Progenitor cell of endocrine pancreas (in vitro differentiated cells): ENCODE measurements around the gene DHRS7C. TPM values are rescaled to one million over a fixed set of nuclear protein-coding genes. Genes with fewer than 3 reads are reported as not detected.

Experiments used
- DNase-seq: peaks from one replicate; pipeline ENCODE4 v3.0.0; 2021; ENCODE audit warnings: low spot score; ENCODE audit not compliant: unreplicated experiment
- H3K27ac Mint-ChIP-seq: 2 replicates; pipeline ENCODE4 v1.8.0; 2021; ENCODE audit warnings: mild to moderate bottlenecking, moderate library complexity, mixed read lengths
- H3K27me3 Mint-ChIP-seq: 2 replicates; pipeline ENCODE4 v1.8.0; 2021; ENCODE audit warnings: mixed read lengths
- H3K36me3 Mint-ChIP-seq: 2 replicates; pipeline ENCODE4 v1.8.0; 2022; ENCODE audit warnings: mixed read lengths; ENCODE audit not compliant: insufficient read depth
- H3K4me1 Mint-ChIP-seq: 2 replicates; pipeline ENCODE4 v1.8.0; 2021; ENCODE audit warnings: low read depth, mixed read lengths
- H3K4me3 Mint-ChIP-seq: 2 replicates; pipeline ENCODE4 v1.8.0; 2021; ENCODE audit warnings: low read depth, mild to moderate bottlenecking, moderate library complexity, mixed read lengths
- H3K9me3 Mint-ChIP-seq: 2 replicates; pipeline ENCODE4 v1.8.0; 2021; ENCODE audit warnings: low read depth, mixed read lengths
- total RNA-seq: library from RNA; stranded (reverse); gene quantifications from 2 replicates; pipeline ENCODE4 v1.2.1, GENCODE V29; 2021
- TF ChIP-seq, protein P1 (sequence below): fragments of 200-600 bp; sonication (generic); IDR thresholded peaks from one replicate; pipeline ENCODE4 v1.5.0; 2021; ENCODE audit warnings: antibody characterized with exemption, mild to moderate bottlenecking; ENCODE audit not compliant: unreplicated experiment

DHRS7C gene
- total RNA-seq, 1 donor from 2014 or later: not detected

DNA sequence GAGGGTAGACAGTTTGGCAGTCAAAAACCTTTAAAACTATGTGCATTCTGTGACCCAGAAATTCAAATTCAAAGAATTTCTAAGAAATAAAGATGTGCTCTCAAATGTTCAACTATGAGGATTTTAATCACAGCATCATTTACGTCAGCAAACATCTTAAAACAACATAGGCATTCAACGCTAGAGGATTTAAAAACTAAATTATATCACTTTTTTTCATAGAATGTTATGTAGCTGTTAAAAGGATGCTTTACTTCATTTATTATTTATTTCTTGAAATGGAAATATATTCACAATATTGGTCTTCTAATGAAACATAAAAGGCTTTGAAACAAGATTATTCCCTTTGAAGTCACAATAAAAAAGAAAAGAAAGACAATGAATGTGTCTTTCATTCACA, 38.0 kb upstream of the DHRS7C start:
- Mint-ChIP-seq H3K4me3 (no peak overlapping the region), H3K9me3 (no peaks in the 10 kb centered on the region), H3K36me3 (no peaks in the 10 kb centered on the region), H3K27ac (no peak overlapping the region), H3K27me3 (peaks cover 11% of the 10 kb centered on the region), H3K4me1 (peaks cover 2% of the 10 kb centered on the region)
- no peak for DNase-seq
- TF ChIP-seq, protein P1, sequence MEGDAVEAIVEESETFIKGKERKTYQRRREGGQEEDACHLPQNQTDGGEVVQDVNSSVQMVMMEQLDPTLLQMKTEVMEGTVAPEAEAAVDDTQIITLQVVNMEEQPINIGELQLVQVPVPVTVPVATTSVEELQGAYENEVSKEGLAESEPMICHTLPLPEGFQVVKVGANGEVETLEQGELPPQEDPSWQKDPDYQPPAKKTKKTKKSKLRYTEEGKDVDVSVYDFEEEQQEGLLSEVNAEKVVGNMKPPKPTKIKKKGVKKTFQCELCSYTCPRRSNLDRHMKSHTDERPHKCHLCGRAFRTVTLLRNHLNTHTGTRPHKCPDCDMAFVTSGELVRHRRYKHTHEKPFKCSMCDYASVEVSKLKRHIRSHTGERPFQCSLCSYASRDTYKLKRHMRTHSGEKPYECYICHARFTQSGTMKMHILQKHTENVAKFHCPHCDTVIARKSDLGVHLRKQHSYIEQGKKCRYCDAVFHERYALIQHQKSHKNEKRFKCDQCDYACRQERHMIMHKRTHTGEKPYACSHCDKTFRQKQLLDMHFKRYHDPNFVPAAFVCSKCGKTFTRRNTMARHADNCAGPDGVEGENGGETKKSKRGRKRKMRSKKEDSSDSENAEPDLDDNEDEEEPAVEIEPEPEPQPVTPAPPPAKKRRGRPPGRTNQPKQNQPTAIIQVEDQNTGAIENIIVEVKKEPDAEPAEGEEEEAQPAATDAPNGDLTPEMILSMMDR: no peak

DNA sequence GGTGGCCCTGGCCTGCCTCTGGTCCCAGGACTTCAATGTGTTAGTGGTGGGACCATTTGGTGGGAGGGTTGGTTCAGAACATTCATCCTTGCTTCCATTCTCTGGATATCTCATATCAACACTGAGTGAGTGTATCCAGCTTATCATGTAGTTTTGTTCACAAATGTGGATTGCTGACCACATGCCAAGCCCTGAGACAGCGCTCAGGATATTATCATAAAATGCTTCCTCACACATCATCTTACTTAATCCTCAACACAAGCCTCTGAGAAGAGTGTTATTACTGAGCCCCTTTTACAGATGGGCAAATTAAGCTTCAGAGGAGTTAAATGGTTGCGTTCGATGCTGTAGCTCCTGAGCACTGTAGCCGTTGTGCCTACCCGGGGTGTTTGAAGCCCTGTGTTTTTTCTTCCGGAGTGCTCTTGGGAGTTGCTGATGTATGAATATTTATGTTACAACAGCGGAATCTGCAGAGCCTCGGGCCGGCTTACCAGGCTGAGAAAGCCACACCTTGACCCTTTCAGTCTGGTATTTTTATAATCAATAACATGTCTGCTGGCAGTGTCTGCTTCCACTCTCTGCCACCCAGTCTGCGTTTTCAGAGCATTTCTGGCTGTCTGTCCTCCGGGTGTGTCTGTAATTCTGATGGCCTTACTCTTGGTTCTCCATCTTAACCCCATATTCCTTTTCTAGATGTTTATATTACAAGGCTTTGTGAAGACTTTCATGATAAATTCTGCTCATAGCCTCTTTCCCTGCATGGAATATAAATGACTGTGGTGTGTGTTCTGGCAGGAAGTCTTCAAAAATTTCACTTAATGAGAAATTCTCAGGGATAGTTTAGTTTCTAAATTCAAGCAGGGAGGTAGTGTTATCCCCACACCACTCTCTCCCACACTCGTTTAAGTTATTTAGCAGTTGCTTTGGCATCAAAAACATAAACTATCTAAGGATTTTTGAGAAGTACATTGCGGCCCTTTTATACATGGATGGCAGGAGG, 37.2 kb upstream of the DHRS7C start:
- no peak for DNase-seq
- Mint-ChIP-seq H3K36me3 (no peaks in the 10 kb centered on the region), H3K27ac (no peak overlapping the region), H3K4me1 (peaks cover 2% of the 10 kb centered on the region), H3K4me3 (no peak overlapping the region), H3K27me3 (peaks cover 15% of the 10 kb centered on the region), H3K9me3 (no peaks in the 10 kb centered on the region)
- TF ChIP-seq, protein P1: no peak

DNA sequence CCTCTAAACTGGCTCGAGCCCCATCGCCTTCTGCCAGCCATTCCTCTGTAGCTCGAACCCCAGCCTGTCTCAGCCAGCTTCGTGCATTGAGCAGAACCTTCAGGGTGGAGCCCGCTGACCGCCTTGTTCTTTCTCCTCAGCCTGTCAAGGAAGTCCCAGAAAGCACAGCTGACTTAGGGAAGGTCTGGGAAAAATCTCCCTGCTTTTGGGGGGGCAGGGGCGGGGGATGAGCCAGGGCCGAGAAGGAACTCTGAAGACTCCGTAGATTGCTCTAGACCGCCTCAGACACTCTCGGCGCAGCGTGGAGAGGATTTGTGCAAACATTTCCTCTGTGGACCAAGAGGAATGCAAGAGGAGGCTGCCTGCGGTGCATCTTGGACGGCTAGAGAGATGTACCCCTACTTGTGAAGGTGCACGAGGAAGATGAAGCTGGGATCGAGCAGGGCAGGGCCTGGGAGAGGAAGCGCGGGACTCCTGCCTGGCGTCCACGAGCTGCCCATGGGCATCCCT, 34.3 kb upstream of the DHRS7C start, which contains the start of gene GLP2R:
Gene GLP2R (plus strand): TSS at position 284 of the 510 bp plus-strand sequence. CDS start 140 bp downstream, at position 424.
- TF ChIP-seq, protein P1: no peak
- Mint-ChIP-seq H3K36me3 (no peaks in the 10 kb centered on the region), H3K9me3 (no peaks in the 10 kb centered on the region), H3K27ac (no peak within 1 kb of the TSS), H3K4me3 (no peak within 1 kb of the TSS), H3K4me1 (peaks cover 2% of the 10 kb centered on the region), H3K27me3 (peaks cover 19% of the 10 kb centered on the region)
- no peak for DNase-seq

DNA sequence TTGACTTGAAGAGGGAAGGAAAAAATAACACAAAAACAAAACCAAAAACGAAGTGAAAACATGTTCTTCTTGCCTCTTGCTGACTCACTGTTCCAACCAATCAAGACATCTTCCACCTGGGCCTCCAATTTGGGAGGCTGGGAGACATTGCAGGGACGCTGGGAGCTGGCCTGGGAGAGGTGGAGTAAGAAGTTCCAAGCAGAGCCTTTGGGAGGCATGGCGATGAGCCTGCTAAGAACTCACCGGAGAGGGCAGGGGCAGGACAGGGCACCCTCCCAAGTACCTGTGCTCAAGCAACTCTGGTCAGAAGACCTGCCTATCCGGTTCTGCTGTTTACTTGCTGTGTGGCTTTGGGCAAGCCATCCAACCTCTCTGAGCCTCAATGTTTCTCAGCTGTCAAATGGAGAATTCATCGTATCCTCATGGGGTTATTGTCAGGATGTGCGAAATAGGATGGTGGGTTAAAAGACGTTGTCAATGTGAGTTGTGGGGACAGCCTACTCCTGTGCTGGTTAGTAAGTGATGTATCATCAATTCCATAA, 33.5 kb upstream of the DHRS7C start:
- TF ChIP-seq, protein P1: no peak
- Mint-ChIP-seq H3K4me3 (no peak overlapping the region), H3K36me3 (no peaks in the 10 kb centered on the region), H3K27me3 (peaks cover 19% of the 10 kb centered on the region), H3K4me1 (peaks cover 2% of the 10 kb centered on the region), H3K27ac (no peak overlapping the region), H3K9me3 (no peaks in the 10 kb centered on the region)
- DNase-seq: no peak

DNA sequence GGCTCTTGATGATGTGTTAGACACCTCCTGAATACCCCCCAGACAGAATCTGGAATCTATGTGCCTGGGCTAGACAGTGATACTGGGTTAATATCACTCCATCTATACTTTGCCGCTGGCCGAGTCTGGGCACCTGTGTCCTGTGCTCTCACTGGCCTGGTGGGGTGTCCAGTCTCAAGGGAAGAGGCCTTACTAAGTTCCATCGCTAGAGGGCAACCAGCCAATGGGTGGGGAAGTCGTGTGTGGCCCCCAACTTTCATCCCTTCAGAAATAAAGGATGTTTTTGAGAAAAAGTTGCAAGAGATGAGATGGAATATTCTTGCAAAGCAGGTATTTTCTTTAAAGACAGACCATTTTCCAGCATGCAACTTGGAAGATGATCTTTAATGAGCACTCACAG, 32.7 kb upstream of the DHRS7C start:
- Mint-ChIP-seq H3K27me3 (peaks cover 22% of the 10 kb centered on the region), H3K36me3 (no peaks in the 10 kb centered on the region), H3K27ac (peak overlapping the region; percentile 35), H3K4me3 (no peak overlapping the region), H3K9me3 (no peaks in the 10 kb centered on the region), H3K4me1 (peaks cover 2% of the 10 kb centered on the region)
- TF ChIP-seq, protein P1: no peak
- DNase-seq: no peak
